ENCODE measurements around the gene SIGLEC8. TPM values are rescaled to one million over a fixed set of nuclear protein-coding genes. Genes with fewer than 3 reads are reported as not detected.
"Not testable (repeated sequence)": the region's sequence is repeated elsewhere in the genome, so short reads cannot be mapped to it uniquely, and the experiment has no call there.

The SIGLEC8 gene
- total RNA-seq, 2 donors from 2014 or later = not detected

GRCh38 chr19:51469162-51469561 is 10.9 kb upstream of the SIGLEC8 start:
- H3K9me3 Mint-ChIP-seq = no peaks in the 10 kb centered on the region
- ATAC-seq (replicated peaks in 1 of 2) = no peak
- H3K27me3 Mint-ChIP-seq (ENCODE audit: low read depth) = peaks cover 38% of the 10 kb centered on the region
- no peak overlapping the region for H3K27ac Mint-ChIP-seq
- peaks cover 47% of the 10 kb centered on the region for H3K4me1 Mint-ChIP-seq (ENCODE audit: low read depth)
- H3K36me3 Mint-ChIP-seq (ENCODE audit: insufficient read depth in 2 of 2) = no peaks in the 10 kb centered on the region
- no peak for DNase-seq
- H3K4me3 Mint-ChIP-seq = no peak overlapping the region

DNA sequence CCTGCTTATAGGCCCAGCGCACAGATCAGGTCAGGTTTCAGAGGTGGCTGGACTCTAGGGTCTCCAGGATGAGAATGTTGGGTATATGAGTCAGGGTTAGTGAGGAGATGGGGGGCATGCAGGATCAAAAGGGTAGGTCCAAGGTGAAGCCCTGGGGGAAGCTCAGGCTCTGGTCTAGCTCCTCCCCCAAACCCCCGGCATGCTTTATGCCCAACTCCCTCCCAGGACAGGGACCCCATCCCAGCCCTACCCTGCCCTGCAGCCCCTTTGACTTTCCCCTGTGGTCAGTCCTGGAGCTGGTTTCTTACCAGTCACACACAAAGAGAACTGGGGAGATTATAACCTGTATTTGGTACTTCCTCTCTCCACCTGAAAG is 10.3 kb upstream of the SIGLEC8 start:
- H3K9me3 Mint-ChIP-seq = no peaks in the 10 kb centered on the region
- no peak for DNase-seq
- H3K36me3 Mint-ChIP-seq (ENCODE audit: insufficient read depth in 2 of 2) = no peaks in the 10 kb centered on the region
- peaks cover 40% of the 10 kb centered on the region for H3K27me3 Mint-ChIP-seq (ENCODE audit: low read depth)
- H3K4me3 Mint-ChIP-seq = no peak overlapping the region
- H3K27ac Mint-ChIP-seq = no peak overlapping the region
- no peak for ATAC-seq (replicated peaks in 1 of 2)
- peaks cover 45% of the 10 kb centered on the region for H3K4me1 Mint-ChIP-seq (ENCODE audit: low read depth)

DNA sequence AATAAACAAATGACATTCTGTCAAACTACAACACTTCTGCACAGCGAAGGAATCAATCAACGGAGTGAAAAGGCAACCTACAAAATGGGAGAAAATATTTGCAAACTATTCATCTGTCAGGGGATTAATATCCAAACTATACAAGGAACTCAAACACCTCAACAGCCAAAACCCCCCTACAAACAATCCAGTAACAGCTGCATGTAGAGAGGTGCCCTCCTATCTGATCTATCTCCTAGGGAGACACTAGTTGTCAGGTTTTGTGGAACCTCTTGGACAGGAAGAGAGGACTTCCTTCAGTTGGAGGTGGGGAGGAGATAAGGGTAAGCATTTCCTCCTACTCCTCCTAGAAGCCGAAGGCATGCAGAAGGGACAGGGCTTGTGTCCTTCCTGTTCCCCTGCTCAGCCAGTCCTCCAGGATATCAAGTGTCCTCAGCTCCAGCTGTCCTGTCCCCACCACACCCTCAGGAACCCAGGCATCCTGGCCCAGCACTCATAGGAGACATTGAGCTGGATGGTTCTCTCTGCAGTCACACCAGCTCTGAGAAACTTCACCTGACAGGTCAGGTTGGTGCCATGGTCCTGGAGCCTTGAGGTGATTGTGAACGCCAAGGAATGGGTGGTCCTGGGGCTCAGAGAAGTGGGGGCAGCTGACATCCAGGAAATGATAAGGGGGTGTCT is 9.8 kb upstream of the SIGLEC8 start:
- Mint-ChIP-seq H3K4me3 (no peak overlapping the region), H3K36me3 (ENCODE audit: insufficient read depth in 2 of 2) (no peaks in the 10 kb centered on the region), H3K9me3 (no peaks in the 10 kb centered on the region), H3K27ac (no peak overlapping the region), H3K27me3 (ENCODE audit: low read depth) (peaks cover 45% of the 10 kb centered on the region), H3K4me1 (ENCODE audit: low read depth) (peaks cover 45% of the 10 kb centered on the region)
- DNase-seq (no peak), ATAC-seq (replicated peaks in 1 of 2) (no peak)

- H3K4me3 Mint-ChIP-seq = no peak overlapping the region
- no peak overlapping the region for H3K27ac Mint-ChIP-seq
- H3K36me3 Mint-ChIP-seq (ENCODE audit: insufficient read depth in 2 of 2) = no peaks in the 10 kb centered on the region
- DNase-seq (no peak), ATAC-seq (replicated peaks in 1 of 2) (no peak)
- H3K9me3 Mint-ChIP-seq = no peaks in the 10 kb centered on the region
- H3K4me1 Mint-ChIP-seq (ENCODE audit: low read depth) = peaks cover 37% of the 10 kb centered on the region
- peaks cover 49% of the 10 kb centered on the region for H3K27me3 Mint-ChIP-seq (ENCODE audit: low read depth)
These were observed 8.5 kb upstream of the SIGLEC8 start for GRCh38 chr19:51466723-51467122.

GRCh38 chr19:51463976-51464581 is 5.8 kb upstream of the SIGLEC8 start:
- not testable (repeated sequence) for H3K9me3 Mint-ChIP-seq; H3K36me3 Mint-ChIP-seq (ENCODE audit: insufficient read depth in 2 of 2); H3K27ac Mint-ChIP-seq; DNase-seq
- peak overlapping the region; percentile 48 to 59 for H3K4me3 Mint-ChIP-seq
- ATAC-seq (replicated peaks in 1 of 2) = peak; percentile 61 to 64
- H3K4me1 Mint-ChIP-seq (ENCODE audit: low read depth) = peaks cover 49% of the 10 kb centered on the region
- H3K27me3 Mint-ChIP-seq (ENCODE audit: low read depth) = peaks cover 49% of the 10 kb centered on the region

DNA sequence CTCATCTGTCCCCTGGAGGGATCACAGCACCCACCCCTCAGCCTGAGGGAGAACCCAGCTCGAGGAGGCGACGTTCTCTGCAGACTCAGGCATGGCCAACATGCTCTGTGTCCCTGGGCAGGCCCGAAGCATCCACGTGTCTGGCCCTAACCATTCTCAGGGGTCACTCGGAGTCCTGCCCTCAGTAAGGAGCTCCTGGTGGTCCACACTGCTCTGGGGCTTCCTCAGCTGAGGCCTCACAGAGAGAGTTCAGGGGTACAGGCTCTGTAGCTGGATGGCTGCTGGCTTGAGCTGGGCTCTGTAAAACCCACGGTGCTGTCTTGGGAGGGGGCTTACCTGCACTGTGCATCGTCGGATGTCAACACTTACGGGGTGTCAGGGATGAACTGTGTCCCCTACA is 4.4 kb upstream of the SIGLEC8 start:
- ATAC-seq (replicated peaks in 1 of 2) (no peak), DNase-seq (no peak)
- no peak overlapping the region for H3K27ac Mint-ChIP-seq
- no peaks in the 10 kb centered on the region for H3K36me3 Mint-ChIP-seq (ENCODE audit: insufficient read depth in 2 of 2)
- H3K9me3 Mint-ChIP-seq = no peaks in the 10 kb centered on the region
- H3K27me3 Mint-ChIP-seq (ENCODE audit: low read depth) = peaks cover 42% of the 10 kb centered on the region
- peak overlapping the region in 1 of 2 donors; percentile 57 for H3K4me3 Mint-ChIP-seq
- peaks cover 41% of the 10 kb centered on the region for H3K4me1 Mint-ChIP-seq (ENCODE audit: low read depth)

DNA sequence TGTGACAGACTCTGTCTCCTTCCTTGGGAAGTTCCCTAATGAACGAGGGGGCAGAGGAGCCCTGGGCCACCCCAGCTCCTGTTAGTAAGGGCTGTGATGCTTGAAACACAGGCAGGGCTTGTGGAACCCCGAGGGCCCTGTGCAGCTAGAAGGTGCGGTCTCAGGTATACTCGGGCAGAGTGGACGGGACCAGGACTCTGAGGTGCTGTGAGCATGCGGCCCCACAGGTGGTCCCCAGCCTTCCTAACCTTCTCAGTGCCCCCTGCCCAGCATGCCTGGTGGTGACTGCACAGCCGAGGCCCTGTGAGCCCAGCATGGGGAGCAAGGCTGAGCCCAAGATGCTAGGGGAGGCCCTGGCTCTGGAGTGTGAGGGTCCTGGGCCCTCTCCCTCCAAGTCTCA is 4.0 kb upstream of the SIGLEC8 start:
- H3K4me3 Mint-ChIP-seq = no peak overlapping the region
- H3K27ac Mint-ChIP-seq = no peak overlapping the region
- H3K4me1 Mint-ChIP-seq (ENCODE audit: low read depth) = peaks cover 37% of the 10 kb centered on the region
- ATAC-seq (replicated peaks in 1 of 2) (no peak), DNase-seq (no peak)
- peaks cover 37% of the 10 kb centered on the region for H3K27me3 Mint-ChIP-seq (ENCODE audit: low read depth)
- no peaks in the 10 kb centered on the region for H3K9me3 Mint-ChIP-seq
- H3K36me3 Mint-ChIP-seq (ENCODE audit: insufficient read depth in 2 of 2) = no peaks in the 10 kb centered on the region

- no peaks in the 10 kb centered on the region for H3K9me3 Mint-ChIP-seq
- H3K27me3 Mint-ChIP-seq (ENCODE audit: low read depth) = peaks cover 35% of the 10 kb centered on the region
- ATAC-seq (replicated peaks in 1 of 2) (no peak), DNase-seq (no peak)
- peaks cover 35% of the 10 kb centered on the region for H3K4me1 Mint-ChIP-seq (ENCODE audit: low read depth)
- no peaks in the 10 kb centered on the region for H3K36me3 Mint-ChIP-seq (ENCODE audit: insufficient read depth in 2 of 2)
- H3K27ac Mint-ChIP-seq = no peak overlapping the region
- H3K4me3 Mint-ChIP-seq = no peak overlapping the region
These were observed 3.5 kb upstream of the SIGLEC8 start for GRCh38 chr19:51461723-51462161.

- Mint-ChIP-seq H3K36me3 (ENCODE audit: insufficient read depth in 2 of 2) (no peaks in the 10 kb centered on the region), H3K27ac (no peak overlapping the region), H3K27me3 (ENCODE audit: low read depth) (peaks cover 24% of the 10 kb centered on the region), H3K4me1 (ENCODE audit: low read depth) (peaks cover 25% of the 10 kb centered on the region), H3K4me3 (no peak overlapping the region), H3K9me3 (no peaks in the 10 kb centered on the region)
- DNase-seq (no peak), ATAC-seq (replicated peaks in 1 of 2) (no peak)
These were observed 2.1 kb upstream of the SIGLEC8 start for GRCh38 chr19:51460164-51460992.

- H3K36me3 Mint-ChIP-seq (ENCODE audit: insufficient read depth in 2 of 2) = no peaks in the 10 kb centered on the region
- no peak for DNase-seq
- H3K4me1 Mint-ChIP-seq (ENCODE audit: low read depth) = peaks cover 25% of the 10 kb centered on the region
These were observed 748 bp upstream of the SIGLEC8 start for GRCh38 chr19:51458899-51459505.

GRCh38 chr19:51457351-51458013 is 772 bp downstream of the SIGLEC8 start:
- H3K4me3 Mint-ChIP-seq = no peak overlapping the region
- H3K27ac Mint-ChIP-seq = no peak overlapping the region
- no peaks in the 10 kb centered on the region for H3K36me3 Mint-ChIP-seq (ENCODE audit: insufficient read depth in 2 of 2)
- peaks cover 17% of the 10 kb centered on the region for H3K4me1 Mint-ChIP-seq (ENCODE audit: low read depth)
- ATAC-seq (replicated peaks in 1 of 2) (no peak), DNase-seq (no peak)
- H3K9me3 Mint-ChIP-seq = no peaks in the 10 kb centered on the region
- peaks cover 6% of the 10 kb centered on the region for H3K27me3 Mint-ChIP-seq (ENCODE audit: low read depth)

More at GRCh38 chr19:51458899-51459505, 748 bp upstream of the SIGLEC8 start:
- Mint-ChIP-seq H3K9me3 (no peaks in the 10 kb centered on the region), H3K4me3 (no peak overlapping the region), H3K27ac (no peak overlapping the region), H3K27me3 (ENCODE audit: low read depth) (peaks cover 17% of the 10 kb centered on the region)
- ATAC-seq (replicated peaks in 1 of 2) = no peak

GRCh38 chr19:51456541-51457290 is 1.5 kb downstream of the SIGLEC8 start:
- DNase-seq (no peak), ATAC-seq (replicated peaks in 1 of 2) (no peak)
- Mint-ChIP-seq H3K36me3 (ENCODE audit: insufficient read depth in 2 of 2) (peaks cover 0 to 7% of the 10 kb centered on the region in 2 donors), H3K27me3 (ENCODE audit: low read depth) (peaks cover 6% of the 10 kb centered on the region), H3K27ac (no peak overlapping the region), H3K4me1 (ENCODE audit: low read depth) (peaks cover 13% of the 10 kb centered on the region), H3K9me3 (peaks cover 0 to 2% of the 10 kb centered on the region in 2 donors), H3K4me3 (no peak overlapping the region)
